ENCODE measurements around the gene ABHD15.

ABHD15 gene

GRCh38 chr17:29593591-29594518 is 27.0 kb upstream of the ABHD15 start:
- peak; percentile 79 for TF ChIP-seq ZFP3 (CRISPR knock-in tag; IDR thresholded peaks at IDR 0.05)
- no peak for TF ChIP-seq ARNTL (CRISPR knock-in tag; IDR thresholded peaks at IDR 0.05; ENCODE audit: borderline replicate concordance, low read depth)
- TF ChIP-seq SNAI2 (CRISPR knock-in tag; IDR thresholded peaks at IDR 0.05): peak; percentile 63; the same call in 1 of the 2 replicates
- TF ChIP-seq ISL1 (CRISPR knock-in tag; IDR thresholded peaks at IDR 0.05): 0 out of 2 replicates have a peak, but pooled peaks have one; percentile 13
- TF ChIP-seq ESRRG (CRISPR knock-in tag; IDR thresholded peaks at IDR 0.05): no peak
- TF ChIP-seq BACH2 (CRISPR knock-in tag; IDR thresholded peaks at IDR 0.05; ENCODE audit: borderline replicate concordance): no peak
- 0 out of 2 replicates have a peak, but pooled peaks have one; percentile 66 for TF ChIP-seq TSHZ2 (CRISPR knock-in tag; IDR thresholded peaks at IDR 0.05)
- peak; percentile 80; the same call in 1 of the 2 replicates for TF ChIP-seq CSDC2 (CRISPR knock-in tag; IDR thresholded peaks at IDR 0.05)

GRCh38 chr17:29592850-29593551 is 26.2 kb upstream of the ABHD15 start, which contains the start of gene ANKRD13B:
Gene ANKRD13B, plus strand, starts transcription at chr17:29593132. Its CDS starts 490 bp downstream, at chr17:29593622.
- TF ChIP-seq TSHZ2 (CRISPR knock-in tag; IDR thresholded peaks at IDR 0.05) (no peak), ISL1 (CRISPR knock-in tag; IDR thresholded peaks at IDR 0.05) (no peak), ZNF70 (CRISPR knock-in tag; IDR thresholded peaks at IDR 0.05) (no peak), ZNF8 (CRISPR knock-in tag; IDR thresholded peaks at IDR 0.05) (no peak), GLIS3 (CRISPR knock-in tag; IDR thresholded peaks at IDR 0.05) (no peak), ESRRG (CRISPR knock-in tag; IDR thresholded peaks at IDR 0.05) (no peak), SNAI2 (CRISPR knock-in tag; IDR thresholded peaks at IDR 0.05) (no peak), PPARA (CRISPR knock-in tag; IDR thresholded peaks at IDR 0.05; ENCODE audit: borderline replicate concordance) (no peak), ZC3H10 (CRISPR knock-in tag; IDR thresholded peaks at IDR 0.05) (no peak), CSDC2 (CRISPR knock-in tag; IDR thresholded peaks at IDR 0.05) (no peak), ARNTL (CRISPR knock-in tag; IDR thresholded peaks at IDR 0.05; ENCODE audit: borderline replicate concordance, low read depth) (no peak), TOX (CRISPR knock-in tag; IDR thresholded peaks at IDR 0.05; ENCODE audit: borderline replicate concordance) (no peak)
- TF ChIP-seq, protein P1, sequence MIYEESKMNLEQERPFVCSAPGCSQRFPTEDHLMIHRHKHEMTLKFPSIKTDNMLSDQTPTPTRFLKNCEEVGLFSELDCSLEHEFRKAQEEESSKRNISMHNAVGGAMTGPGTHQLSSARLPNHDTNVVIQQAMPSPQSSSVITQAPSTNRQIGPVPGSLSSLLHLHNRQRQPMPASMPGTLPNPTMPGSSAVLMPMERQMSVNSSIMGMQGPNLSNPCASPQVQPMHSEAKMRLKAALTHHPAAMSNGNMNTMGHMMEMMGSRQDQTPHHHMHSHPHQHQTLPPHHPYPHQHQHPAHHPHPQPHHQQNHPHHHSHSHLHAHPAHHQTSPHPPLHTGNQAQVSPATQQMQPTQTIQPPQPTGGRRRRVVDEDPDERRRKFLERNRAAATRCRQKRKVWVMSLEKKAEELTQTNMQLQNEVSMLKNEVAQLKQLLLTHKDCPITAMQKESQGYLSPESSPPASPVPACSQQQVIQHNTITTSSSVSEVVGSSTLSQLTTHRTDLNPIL (CRISPR knock-in tag; IDR thresholded peaks at IDR 0.05; ENCODE audit: low read depth): no peak
- TF ChIP-seq, protein P2, sequence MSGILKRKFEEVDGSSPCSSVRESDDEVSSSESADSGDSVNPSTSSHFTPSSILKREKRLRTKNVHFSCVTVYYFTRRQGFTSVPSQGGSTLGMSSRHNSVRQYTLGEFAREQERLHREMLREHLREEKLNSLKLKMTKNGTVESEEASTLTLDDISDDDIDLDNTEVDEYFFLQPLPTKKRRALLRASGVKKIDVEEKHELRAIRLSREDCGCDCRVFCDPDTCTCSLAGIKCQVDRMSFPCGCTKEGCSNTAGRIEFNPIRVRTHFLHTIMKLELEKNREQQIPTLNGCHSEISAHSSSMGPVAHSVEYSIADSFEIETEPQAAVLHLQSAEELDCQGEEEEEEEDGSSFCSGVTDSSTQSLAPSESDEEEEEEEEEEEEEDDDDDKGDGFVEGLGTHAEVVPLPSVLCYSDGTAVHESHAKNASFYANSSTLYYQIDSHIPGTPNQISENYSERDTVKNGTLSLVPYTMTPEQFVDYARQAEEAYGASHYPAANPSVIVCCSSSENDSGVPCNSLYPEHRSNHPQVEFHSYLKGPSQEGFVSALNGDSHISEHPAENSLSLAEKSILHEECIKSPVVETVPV (CRISPR knock-in tag; IDR thresholded peaks at IDR 0.05): no peak
- TF ChIP-seq, protein P3, sequence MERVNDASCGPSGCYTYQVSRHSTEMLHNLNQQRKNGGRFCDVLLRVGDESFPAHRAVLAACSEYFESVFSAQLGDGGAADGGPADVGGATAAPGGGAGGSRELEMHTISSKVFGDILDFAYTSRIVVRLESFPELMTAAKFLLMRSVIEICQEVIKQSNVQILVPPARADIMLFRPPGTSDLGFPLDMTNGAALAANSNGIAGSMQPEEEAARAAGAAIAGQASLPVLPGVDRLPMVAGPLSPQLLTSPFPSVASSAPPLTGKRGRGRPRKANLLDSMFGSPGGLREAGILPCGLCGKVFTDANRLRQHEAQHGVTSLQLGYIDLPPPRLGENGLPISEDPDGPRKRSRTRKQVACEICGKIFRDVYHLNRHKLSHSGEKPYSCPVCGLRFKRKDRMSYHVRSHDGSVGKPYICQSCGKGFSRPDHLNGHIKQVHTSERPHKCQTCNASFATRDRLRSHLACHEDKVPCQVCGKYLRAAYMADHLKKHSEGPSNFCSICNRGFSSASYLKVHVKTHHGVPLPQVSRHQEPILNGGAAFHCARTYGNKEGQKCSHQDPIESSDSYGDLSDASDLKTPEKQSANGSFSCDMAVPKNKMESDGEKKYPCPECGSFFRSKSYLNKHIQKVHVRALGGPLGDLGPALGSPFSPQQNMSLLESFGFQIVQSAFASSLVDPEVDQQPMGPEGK (CRISPR knock-in tag; IDR thresholded peaks at IDR 0.05; ENCODE audit: borderline replicate concordance): no peak
- ATAC-seq: no peak

More at GRCh38 chr17:29593591-29594518, 27.0 kb upstream of the ABHD15 start:
- ATAC-seq: no peak

Data from SK-N-SH treated with all-trans-retinoic acid at 6 μM for 48 hours (cell line).